ENCODE results near the gene ZNF211. TPM values are rescaled to one million over a fixed set of nuclear protein-coding genes. Genes with fewer than 3 reads are reported as not detected.

ZNF211 gene
- total and polyA plus RNA-seq, 9 of the 15 experiments (the other 6 are each of a cell fraction or from before 2014, with no cell fraction given) = 1.3 to 11.6 (median 4.5) TPM

GRCh38 chr19:57620673-57621348, 12.2 kb upstream of the ZNF211 start:
- Histone ChIP-seq H3K27ac (ENCODE audit: extremely low read depth, low read depth, low read length) (no peak overlapping the region), H3K27me3 (ENCODE audit: control insufficient read depth in 2 of 2, insufficient read depth in 2 of 2, low read length in 2 of 2) (no peaks in the 10 kb centered on the region), H2AFZ (ENCODE audit: low read depth, low read length) (no peak overlapping the region), H3K4me3 (no peak overlapping the region), H3K79me2 (ENCODE audit: control insufficient read depth, insufficient read depth, low read length) (peaks cover 12% of the 10 kb centered on the region; the same call in 2 of the 3 replicates), H3K9ac (ENCODE audit: insufficient read depth in 1 of 2, low read depth in 2 of 2, low read length in 2 of 2) (no peak overlapping the region), H3K36me3 (ENCODE audit: control insufficient read depth, insufficient read depth, low read length) (peaks cover 62% of the 10 kb centered on the region), H3K9me1 (ENCODE audit: control insufficient read depth, insufficient read depth, low read length) (no peaks in the 10 kb centered on the region), H3K4me2 (ENCODE audit: insufficient read depth, low read length) (no peak overlapping the region), H3K4me1 (replicated peaks in 1 of 2; ENCODE audit: control insufficient read depth in 2 of 2, insufficient read depth in 2 of 2, low read length in 2 of 2) (no peaks in the 10 kb centered on the region), H3K9me3 (replicated peaks; ENCODE audit: control insufficient read depth, insufficient read depth, low read depth, low read length) (peaks cover 46% of the 10 kb centered on the region), H4K20me1 (replicated peaks; ENCODE audit: control insufficient read depth, insufficient read depth, low read length) (no peaks in the 10 kb centered on the region)
- no peak for ATAC-seq
- ChIA-PET CTCF (ENCODE audit: low intra/inter-chr PET ratio) (no interaction called here), POLR2A (no interaction called here)
- BruUV-seq (replicated peaks) = no TSS peak
- in situ Hi-C loops (cut with MboI) (no loop called here), intact Hi-C loops (cut with micrococcal nuclease) (no loop called here)
- FAIRE-seq = no peak
- WGBS (ENCODE audit: insufficient coverage, low coverage, missing lambda C conversion rate) = 70% methylated on average over 10 of the region's 10 CpGs
- DNase-seq (ENCODE audit: extremely low read depth in 1 of 4, low spot score in 3 of 4) = no peak
- TF ChIP-seq MTA2 (IDR thresholded peaks at IDR 0.05; ENCODE audit: low read depth) (no peak), ZNF280A (IDR thresholded peaks at IDR 0.05; ENCODE audit: low read depth, partially characterized antibody) (peak; percentile 97), ZNF239 (CRISPR knock-in tag; IDR thresholded peaks at IDR 0.05) (peak; percentile 44; the same call in 1 of the 2 replicates), ZEB2 (IDR thresholded peaks at IDR 0.05) (peak; percentile 46; the same call in 1 of the 2 replicates), TRIM24 (IDR thresholded peaks at IDR 0.05) (peak in 1 of 2 experiments; percentile 69; a peak in 2 of 4 replicates), CBX3 (IDR thresholded peaks at IDR 0.05; ENCODE audit: borderline replicate concordance in 1 of 2, low read length in 2 of 2) (peak in 1 of 2 experiments; percentile 94; a peak in 2 of 3 replicates), HOMEZ (CRISPR knock-in tag; IDR thresholded peaks at IDR 0.05) (no peak), XRCC3 (IDR thresholded peaks at IDR 0.05) (peak; percentile 97), ZNF175 (CRISPR knock-in tag; IDR thresholded peaks at IDR 0.05; ENCODE audit: low read depth) (no peak), ZNF75A (CRISPR knock-in tag; IDR thresholded peaks at IDR 0.05) (peak; percentile 99), RBM39 (optimal IDR thresholded peaks at IDR 0.05; ENCODE audit: low read depth, low read length) (no peak), NFRKB (IDR thresholded peaks at IDR 0.05; ENCODE audit: low read depth) (0 out of 2 replicates have a peak, but pooled peaks have one; percentile 68), ZNF282 (CRISPR knock-in tag; IDR thresholded peaks at IDR 0.05) (no peak), KDM1A (IDR thresholded peaks at IDR 0.05) (peak in 1 of 2 experiments; percentile 39; a peak in 1 of 4 replicates), JUN (IDR thresholded peaks at IDR 0.05; ENCODE audit: borderline replicate concordance, low read depth, low read length) (0 out of 2 replicates have a peak, but pooled peaks have one; percentile 13), JUN (CRISPR knock-in tag; IDR thresholded peaks at IDR 0.05; ENCODE audit: borderline replicate concordance) (no peak), CBX5 (IDR thresholded peaks at IDR 0.05; ENCODE audit: borderline replicate concordance, low read depth) (peak; percentile 50; the same call in 1 of the 2 replicates), YBX1 (IDR thresholded peaks at IDR 0.05) (no peak), PHB2 (IDR thresholded peaks at IDR 0.05; ENCODE audit: low read depth) (no peak), RBM25 (IDR thresholded peaks at IDR 0.05; ENCODE audit: low read depth, low read length, severe bottlenecking) (peak; percentile 85), POLR2A (conservative IDR thresholded peaks at IDR 0.05) (no peak), SOX6 (IDR thresholded peaks at IDR 0.05) (peak; percentile 28; the same call in 1 of the 2 replicates), ZNF165 (CRISPR knock-in tag; IDR thresholded peaks at IDR 0.05; ENCODE audit: borderline replicate concordance) (no peak), ZNF551 (CRISPR knock-in tag; IDR thresholded peaks at IDR 0.05) (no peak), IRF2 (CRISPR knock-in tag; IDR thresholded peaks at IDR 0.05) (no peak)

Data from K562 (cell line).